Muscle layer of duodenum (tissue), 2 donors: ENCODE measurements around the gene CRB3.
A peak's percentile ranks its signal among the peaks of the same experiment; 100 is the strongest.

ENCODE experiments used
- H3K27ac ChIP-seq: one replicate; pipeline ENCODE4 v1.7.0; 2013; ENCODE audit warnings: mild to moderate bottlenecking, low read length
- H3K27me3 ChIP-seq: one replicate; pipeline ENCODE4 v1.7.0; 2013; ENCODE audit warnings: low read depth, mild to moderate bottlenecking, control low read depth, low read length
- H3K36me3 ChIP-seq, 2 donors: one replicate each; pipeline ENCODE4 v1.7.0; 2013; ENCODE audit warnings: low read length in 2 of 2, control low read depth in 1 of 2, mild to moderate bottlenecking in 1 of 2; ENCODE audit not compliant: insufficient read depth in 2 of 2, control insufficient read depth in 1 of 2
- H3K4me1 ChIP-seq, 2 donors: one replicate each; pipeline ENCODE4 v1.7.0; 2013; ENCODE audit warnings: low read length in 2 of 2, mild to moderate bottlenecking in 2 of 2, control low read depth in 1 of 2, moderate library complexity in 1 of 2; ENCODE audit not compliant: insufficient read depth in 2 of 2, control insufficient read depth in 1 of 2
- H3K4me3 ChIP-seq, 2 donors: one replicate each; pipeline ENCODE4 v1.7.0; 2013; ENCODE audit warnings: low read length in 2 of 2, low read depth in 1 of 2, mild to moderate bottlenecking in 1 of 2
- H3K9me3 ChIP-seq, 2 donors: one replicate each; pipeline ENCODE4 v1.7.0; 2013; ENCODE audit warnings: low read length in 2 of 2, control low read depth in 1 of 2, mild to moderate bottlenecking in 1 of 2; ENCODE audit not compliant: control insufficient read depth in 1 of 2
- donor health status: healthy.

The CRB3 gene

GRCh38 chr19:6440905-6441304, 23.2 kb upstream of the CRB3 start:
- peaks cover 0 to 3% of the 10 kb centered on the region in 2 donors for H3K9me3 ChIP-seq
- H3K27ac ChIP-seq: no peak overlapping the region
- no peaks in the 10 kb centered on the region for H3K27me3 ChIP-seq
- H3K36me3 ChIP-seq: peaks cover 0 to 19% of the 10 kb centered on the region in 2 donors
- H3K4me3 ChIP-seq: no peak overlapping the region
- no peaks in the 10 kb centered on the region for H3K4me1 ChIP-seq

- Histone ChIP-seq H3K4me1 (no peaks in the 10 kb centered on the region), H3K36me3 (peaks cover 0 to 32% of the 10 kb centered on the region in 2 donors), H3K4me3 (no peak overlapping the region), H3K27ac (no peak overlapping the region), H3K27me3 (no peaks in the 10 kb centered on the region), H3K9me3 (peaks cover 0 to 8% of the 10 kb centered on the region in 2 donors)
Observed at GRCh38 chr19:6442087-6442688, 21.9 kb upstream of the CRB3 start.

- no peak overlapping the region for H3K27ac ChIP-seq
- no peak overlapping the region for H3K4me3 ChIP-seq
Observed at GRCh38 chr19:6443986-6444385, 20.1 kb upstream of the CRB3 start.

GRCh38 chr19:6446452-6446851, 17.6 kb upstream of the CRB3 start:
- Histone ChIP-seq H3K9me3 (peaks cover 0 to 8% of the 10 kb centered on the region in 2 donors), H3K4me3 (no peak overlapping the region), H3K27me3 (no peaks in the 10 kb centered on the region), H3K27ac (no peak overlapping the region), H3K36me3 (peaks cover 0 to 46% of the 10 kb centered on the region in 2 donors), H3K4me1 (no peaks in the 10 kb centered on the region)

More at GRCh38 chr19:6443986-6444385, 20.1 kb upstream of the CRB3 start:
- Histone ChIP-seq H3K27me3 (no peaks in the 10 kb centered on the region), H3K9me3 (peaks cover 0 to 8% of the 10 kb centered on the region in 2 donors), H3K36me3 (peaks cover 0 to 36% of the 10 kb centered on the region in 2 donors), H3K4me1 (no peaks in the 10 kb centered on the region)

- peaks cover 0 to 8% of the 10 kb centered on the region in 2 donors for H3K9me3 ChIP-seq
- no peak overlapping the region for H3K4me3 ChIP-seq
- no peak overlapping the region for H3K27ac ChIP-seq
- no peaks in the 10 kb centered on the region for H3K27me3 ChIP-seq
- peaks cover 0 to 62% of the 10 kb centered on the region in 2 donors for H3K36me3 ChIP-seq
- no peaks in the 10 kb centered on the region for H3K4me1 ChIP-seq
Observed at GRCh38 chr19:6448045-6448444, 16.0 kb upstream of the CRB3 start.

GRCh38 chr19:6450166-6450565, 13.9 kb upstream of the CRB3 start:
- H3K9me3 ChIP-seq: peaks cover 0 to 23% of the 10 kb centered on the region in 2 donors
- H3K27ac ChIP-seq: no peak overlapping the region
- H3K4me1 ChIP-seq: no peaks in the 10 kb centered on the region
- H3K4me3 ChIP-seq: no peak overlapping the region
- H3K36me3 ChIP-seq: peaks cover 6 to 71% of the 10 kb centered on the region in 2 donors
- H3K27me3 ChIP-seq: no peaks in the 10 kb centered on the region

GRCh38 chr19:6451583-6452222, 12.4 kb upstream of the CRB3 start:
- Histone ChIP-seq H3K4me1 (no peaks in the 10 kb centered on the region), H3K4me3 (no peak overlapping the region), H3K36me3 (peaks cover 6 to 69% of the 10 kb centered on the region in 2 donors), H3K9me3 (peaks cover 0 to 18% of the 10 kb centered on the region in 2 donors), H3K27ac (no peak overlapping the region), H3K27me3 (no peaks in the 10 kb centered on the region)

GRCh38 chr19:6452223-6452614, 11.9 kb upstream of the CRB3 start:
- peaks cover 6 to 67% of the 10 kb centered on the region in 2 donors for H3K36me3 ChIP-seq
- no peaks in the 10 kb centered on the region for H3K27me3 ChIP-seq
- peaks cover 0 to 15% of the 10 kb centered on the region in 2 donors for H3K9me3 ChIP-seq
- no peak overlapping the region for H3K4me3 ChIP-seq
- H3K27ac ChIP-seq: no peak overlapping the region
- H3K4me1 ChIP-seq: no peaks in the 10 kb centered on the region

GRCh38 chr19:6452899-6453298, 11.2 kb upstream of the CRB3 start:
- no peak overlapping the region for H3K27ac ChIP-seq
- peaks cover 6 to 67% of the 10 kb centered on the region in 2 donors for H3K36me3 ChIP-seq
- H3K9me3 ChIP-seq: peaks cover 0 to 15% of the 10 kb centered on the region in 2 donors
- H3K4me3 ChIP-seq: no peak overlapping the region
- no peaks in the 10 kb centered on the region for H3K27me3 ChIP-seq
- H3K4me1 ChIP-seq: peaks cover 0 to under 1% of the 10 kb centered on the region in 2 donors

- Histone ChIP-seq H3K4me1 (peaks cover 0 to 12% of the 10 kb centered on the region in 2 donors), H3K27ac (no peak overlapping the region), H3K4me3 (peak overlapping the region in 1 of 2 donors; percentile 25), H3K9me3 (peaks cover 0 to 15% of the 10 kb centered on the region in 2 donors), H3K36me3 (peaks cover 6 to 63% of the 10 kb centered on the region in 2 donors), H3K27me3 (no peaks in the 10 kb centered on the region)
Observed at GRCh38 chr19:6453951-6454565, 10.0 kb upstream of the CRB3 start.

- H3K27me3 ChIP-seq: no peaks in the 10 kb centered on the region
- no peak overlapping the region for H3K27ac ChIP-seq
- peaks cover 0 to 15% of the 10 kb centered on the region in 2 donors for H3K9me3 ChIP-seq
- no peak overlapping the region for H3K4me3 ChIP-seq
- peaks cover 6 to 55% of the 10 kb centered on the region in 2 donors for H3K36me3 ChIP-seq
- peaks cover 0 to 15% of the 10 kb centered on the region in 2 donors for H3K4me1 ChIP-seq
Observed at GRCh38 chr19:6455924-6456323, 8.1 kb upstream of the CRB3 start.
